ENCODE results near the gene CYTH3.

The CYTH3 gene

DNA sequence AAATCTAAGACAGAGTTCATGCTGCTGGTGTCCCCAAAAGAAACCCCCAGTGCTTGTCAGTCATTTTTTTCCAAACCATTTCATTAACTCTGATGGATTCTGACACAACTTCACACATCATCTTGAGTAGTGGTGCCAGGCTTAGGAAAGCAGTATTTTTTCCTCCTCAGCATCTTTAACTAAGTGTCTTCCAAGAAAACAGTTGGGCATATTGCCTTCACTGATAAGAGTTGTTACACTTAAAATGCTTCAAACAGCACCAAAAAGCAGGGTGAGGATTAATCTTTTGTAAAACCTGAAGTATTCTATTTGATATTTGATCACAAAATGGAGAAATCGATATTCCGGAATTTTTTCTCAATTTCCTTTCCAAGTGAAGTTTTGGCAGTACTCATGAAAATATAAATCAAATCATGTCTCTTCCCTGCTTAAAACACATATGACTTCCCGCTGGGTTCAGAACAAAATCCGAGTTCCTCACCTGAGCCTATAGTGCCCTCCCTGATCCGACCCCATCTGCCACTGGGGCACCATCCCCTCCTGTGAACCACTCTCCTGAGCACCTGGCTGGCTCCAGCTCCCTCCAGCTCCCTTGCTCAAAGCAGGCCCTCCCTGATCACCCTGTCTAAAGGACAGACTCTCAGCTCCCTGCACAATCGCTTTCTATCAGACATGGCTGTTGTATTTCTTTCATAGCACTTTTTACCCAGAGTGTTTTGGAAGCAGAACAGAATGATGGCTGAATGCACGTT is 61.6 kb downstream of the CYTH3 start:
- TF ChIP-seq, protein P1, sequence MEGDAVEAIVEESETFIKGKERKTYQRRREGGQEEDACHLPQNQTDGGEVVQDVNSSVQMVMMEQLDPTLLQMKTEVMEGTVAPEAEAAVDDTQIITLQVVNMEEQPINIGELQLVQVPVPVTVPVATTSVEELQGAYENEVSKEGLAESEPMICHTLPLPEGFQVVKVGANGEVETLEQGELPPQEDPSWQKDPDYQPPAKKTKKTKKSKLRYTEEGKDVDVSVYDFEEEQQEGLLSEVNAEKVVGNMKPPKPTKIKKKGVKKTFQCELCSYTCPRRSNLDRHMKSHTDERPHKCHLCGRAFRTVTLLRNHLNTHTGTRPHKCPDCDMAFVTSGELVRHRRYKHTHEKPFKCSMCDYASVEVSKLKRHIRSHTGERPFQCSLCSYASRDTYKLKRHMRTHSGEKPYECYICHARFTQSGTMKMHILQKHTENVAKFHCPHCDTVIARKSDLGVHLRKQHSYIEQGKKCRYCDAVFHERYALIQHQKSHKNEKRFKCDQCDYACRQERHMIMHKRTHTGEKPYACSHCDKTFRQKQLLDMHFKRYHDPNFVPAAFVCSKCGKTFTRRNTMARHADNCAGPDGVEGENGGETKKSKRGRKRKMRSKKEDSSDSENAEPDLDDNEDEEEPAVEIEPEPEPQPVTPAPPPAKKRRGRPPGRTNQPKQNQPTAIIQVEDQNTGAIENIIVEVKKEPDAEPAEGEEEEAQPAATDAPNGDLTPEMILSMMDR (IDR thresholded peaks at IDR 0.05; ENCODE audit: control insufficient read depth, extremely low read depth, insufficient read depth), result no peak
- H3K4me3 ChIP-seq (ENCODE audit: low read depth, low read length), result no peak overlapping the region
- DNase-seq (ENCODE audit: low read depth), result no peak

DNA sequence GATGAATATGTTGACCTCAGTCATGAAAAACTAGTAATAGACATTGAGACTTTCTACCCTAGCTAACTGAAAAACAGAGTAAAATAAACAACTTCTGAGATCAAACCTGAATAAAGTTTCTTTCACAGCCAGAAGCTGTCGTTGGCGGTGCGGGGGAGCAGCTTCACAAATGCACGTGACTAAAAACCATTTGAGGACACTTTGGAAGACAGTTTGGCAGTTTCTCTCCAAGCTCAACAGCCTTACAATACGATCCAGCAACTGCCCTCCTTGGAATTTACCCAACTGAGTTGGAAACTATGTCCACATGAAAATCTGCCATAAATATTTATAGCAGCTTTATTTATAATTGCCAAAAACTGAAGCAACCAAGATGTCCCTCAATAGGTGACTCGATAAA is 63.1 kb downstream of the CYTH3 start:
- no peak for DNase-seq (ENCODE audit: low read depth)
- TF ChIP-seq, protein P1 (IDR thresholded peaks at IDR 0.05; ENCODE audit: control insufficient read depth, extremely low read depth, insufficient read depth), result no peak
- no peak overlapping the region for H3K4me3 ChIP-seq (ENCODE audit: low read depth, low read length)

DNA sequence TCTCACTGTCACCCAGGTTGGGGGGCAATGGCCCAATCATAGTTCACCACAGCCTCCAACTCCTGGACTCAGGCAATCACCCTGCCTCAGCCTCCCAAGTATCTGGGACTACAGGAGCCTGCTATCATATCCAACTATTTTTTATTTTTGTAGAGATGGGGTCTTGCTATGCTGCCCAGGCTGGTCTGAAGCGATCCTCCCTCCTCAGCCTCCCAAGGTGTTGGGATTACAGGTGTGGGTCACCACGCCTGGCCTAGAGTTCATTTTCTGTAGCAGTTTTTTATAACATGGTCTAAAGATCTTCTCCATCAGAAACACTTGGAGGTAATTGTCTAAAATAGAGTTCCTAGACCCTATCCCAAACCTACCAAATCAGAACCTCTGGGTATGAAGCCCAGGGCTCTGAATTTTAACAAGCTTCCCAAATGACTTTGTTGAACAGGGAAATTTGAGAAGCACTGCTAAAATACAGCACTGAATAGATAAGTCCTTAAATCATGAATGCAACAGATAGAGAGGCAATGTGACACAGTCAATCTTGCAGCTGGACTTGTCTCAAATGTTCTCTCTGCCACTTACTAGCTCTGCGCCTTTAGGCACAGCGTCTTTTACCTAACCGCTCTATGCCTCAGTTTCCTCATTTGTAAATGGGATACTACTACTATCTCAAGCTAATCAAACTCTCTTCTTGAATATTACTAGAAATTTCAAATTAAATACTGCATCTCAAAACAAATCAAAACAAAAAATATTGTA is 63.7 kb downstream of the CYTH3 start:
- DNase-seq (ENCODE audit: low read depth), result no peak
- TF ChIP-seq, protein P1 (IDR thresholded peaks at IDR 0.05; ENCODE audit: control insufficient read depth, extremely low read depth, insufficient read depth), result no peak
- H3K4me3 ChIP-seq (ENCODE audit: low read depth, low read length), result no peak overlapping the region

DNA sequence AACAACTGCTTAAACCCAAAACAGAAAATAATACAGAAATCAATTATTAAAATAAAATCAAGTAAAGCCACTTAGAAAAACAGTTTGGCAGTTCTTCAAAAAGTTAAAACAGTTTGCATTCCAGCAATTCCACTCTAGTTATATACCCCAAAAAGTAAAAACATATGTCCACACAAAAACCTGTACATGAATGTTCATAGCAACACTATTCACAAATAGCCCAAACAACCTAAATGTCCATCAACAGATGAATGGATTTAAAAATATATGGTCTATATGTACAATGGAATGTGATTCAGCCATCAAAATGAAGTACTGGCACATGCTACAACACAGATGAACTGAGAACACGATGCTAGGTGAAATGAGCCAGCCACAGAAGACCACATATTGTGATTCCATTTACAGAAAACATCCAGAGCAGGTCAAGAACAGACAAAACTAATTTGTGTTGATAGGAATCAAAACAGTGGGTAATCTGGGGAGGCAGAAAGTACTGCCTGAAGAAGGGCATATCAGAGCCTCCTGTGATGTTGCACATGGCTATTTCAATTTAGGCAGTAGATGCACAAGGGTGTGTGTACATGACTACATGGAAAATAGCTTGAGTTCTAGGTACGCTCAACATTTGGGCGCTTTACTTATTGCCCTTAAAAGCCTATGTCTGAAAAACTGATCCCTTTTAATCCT is 66.3 kb downstream of the CYTH3 start:
- no peak for DNase-seq (ENCODE audit: low read depth)
- H3K4me3 ChIP-seq (ENCODE audit: low read depth, low read length), result no peak overlapping the region
- TF ChIP-seq, protein P1 (IDR thresholded peaks at IDR 0.05; ENCODE audit: control insufficient read depth, extremely low read depth, insufficient read depth), result no peak

DNA sequence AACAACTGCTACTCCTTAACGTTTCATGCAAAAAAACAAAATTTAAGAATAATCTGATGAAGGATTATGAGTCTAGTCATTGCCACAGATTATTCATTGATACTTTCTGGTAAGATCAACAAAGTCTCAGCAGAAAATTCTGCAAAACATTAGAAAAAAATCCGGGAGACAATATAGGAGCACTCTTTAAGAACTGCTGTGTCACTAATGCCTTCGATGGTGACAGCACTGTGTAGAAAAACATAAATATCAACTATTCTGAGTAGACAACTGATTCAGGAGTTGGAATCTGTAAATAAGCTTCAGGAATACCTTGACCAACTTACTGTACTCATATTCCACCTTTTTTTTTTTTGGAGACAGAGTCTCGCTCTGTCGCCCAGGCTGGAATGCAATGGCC is 69.0 kb downstream of the CYTH3 start:
- DNase-seq (ENCODE audit: low read depth), result no peak
- TF ChIP-seq, protein P1 (IDR thresholded peaks at IDR 0.05; ENCODE audit: control insufficient read depth, extremely low read depth, insufficient read depth), result no peak
- no peak overlapping the region for H3K4me3 ChIP-seq (ENCODE audit: low read depth, low read length)

DNA sequence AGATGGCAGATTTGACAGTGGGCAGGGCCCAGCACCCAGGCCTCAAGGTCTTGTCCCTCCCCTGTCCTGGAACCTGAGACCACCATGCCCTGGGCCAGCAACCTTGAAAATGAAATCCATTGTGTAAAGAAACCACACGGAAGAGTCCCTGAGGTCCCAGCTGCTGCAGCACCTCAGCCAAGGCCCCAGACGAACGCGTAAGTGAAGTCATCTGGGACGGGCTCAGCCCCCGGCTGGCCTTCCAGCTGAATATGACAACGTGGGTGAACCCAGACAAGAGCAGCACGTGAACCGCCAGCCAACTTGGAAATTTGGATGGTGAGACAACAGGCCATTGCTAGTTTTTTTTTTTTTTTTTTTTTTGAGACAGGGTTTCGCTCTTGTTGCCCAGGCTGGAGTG is 70.3 kb downstream of the CYTH3 start:
- no peak overlapping the region for H3K4me3 ChIP-seq (ENCODE audit: low read depth, low read length)
- no peak for DNase-seq (ENCODE audit: low read depth)
- TF ChIP-seq, protein P1 (IDR thresholded peaks at IDR 0.05; ENCODE audit: control insufficient read depth, extremely low read depth, insufficient read depth), result no peak

Data from LNCaP clone FGC (cell line).